ENCODE measurements around the gene KCNC1.

- TF ChIP-seq CTCF (IDR thresholded peaks at IDR 0.05) (no peak), POLR2A (IDR thresholded peaks at IDR 0.05) (no peak)
These were observed 35.6 kb downstream of the KCNC1 start for GRCh38 chr11:17770048-17770652.
